Glutamatergic neuron (in vitro differentiated cells): ENCODE results near the gene JAZF1. TPM values are rescaled to one million over a fixed set of nuclear protein-coding genes. Genes with fewer than 3 reads are reported as not detected.
A peak's percentile ranks its signal among the peaks of the same experiment; 100 is the strongest.

ENCODE experiments used
- DNase-seq: peaks from one replicate; pipeline ENCODE4 v3.0.0; 2022
- H3K27ac Mint-ChIP-seq: one replicate; pipeline ENCODE4 v1.8.0; 2020; ENCODE audit warnings: mild to moderate bottlenecking, mixed read lengths, inconsistent platforms; ENCODE audit not compliant: unreplicated experiment
- H3K27me3 Mint-ChIP-seq: one replicate; pipeline ENCODE4 v1.8.0; 2020; ENCODE audit warnings: mild to moderate bottlenecking, moderate library complexity, mixed read lengths, inconsistent platforms; ENCODE audit not compliant: unreplicated experiment
- H3K36me3 Mint-ChIP-seq: one replicate; pipeline ENCODE4 v1.8.0; 2020; ENCODE audit warnings: mild to moderate bottlenecking, mixed read lengths, inconsistent platforms; ENCODE audit not compliant: unreplicated experiment
- H3K4me1 Mint-ChIP-seq: one replicate; pipeline ENCODE4 v1.8.0; 2020; ENCODE audit warnings: mild to moderate bottlenecking, low read depth, mixed read lengths, inconsistent platforms; ENCODE audit not compliant: unreplicated experiment
- H3K4me3 Mint-ChIP-seq: one replicate; pipeline ENCODE4 v1.8.0; 2020; ENCODE audit warnings: mild to moderate bottlenecking, mixed read lengths, inconsistent platforms; ENCODE audit not compliant: unreplicated experiment
- H3K9me3 Mint-ChIP-seq: one replicate; pipeline ENCODE4 v1.8.0; 2020; ENCODE audit warnings: mild to moderate bottlenecking, moderate library complexity, mixed read lengths, inconsistent platforms; ENCODE audit not compliant: unreplicated experiment
- CTCF ChIP-seq: fragments of 200-600 bp; sonication (generic); IDR thresholded peaks from one replicate; pipeline ENCODE4 v1.5.0; 2021; ENCODE audit not compliant: partially characterized antibody, unreplicated experiment
- total RNA-seq: library from RNA; stranded (reverse); fragmentation: NEBNext Ultra II Directional; extraction: Animal tissue kit (Norgen Biotek cat#: 25700); gene quantifications from one replicate; pipeline ENCODE4 v1.2.1, GENCODE V29; 2021; ENCODE audit not compliant: unreplicated experiment

Gene JAZF1
- total RNA-seq, 1 donor from 2014 or later, result 14.1 TPM

DNA sequence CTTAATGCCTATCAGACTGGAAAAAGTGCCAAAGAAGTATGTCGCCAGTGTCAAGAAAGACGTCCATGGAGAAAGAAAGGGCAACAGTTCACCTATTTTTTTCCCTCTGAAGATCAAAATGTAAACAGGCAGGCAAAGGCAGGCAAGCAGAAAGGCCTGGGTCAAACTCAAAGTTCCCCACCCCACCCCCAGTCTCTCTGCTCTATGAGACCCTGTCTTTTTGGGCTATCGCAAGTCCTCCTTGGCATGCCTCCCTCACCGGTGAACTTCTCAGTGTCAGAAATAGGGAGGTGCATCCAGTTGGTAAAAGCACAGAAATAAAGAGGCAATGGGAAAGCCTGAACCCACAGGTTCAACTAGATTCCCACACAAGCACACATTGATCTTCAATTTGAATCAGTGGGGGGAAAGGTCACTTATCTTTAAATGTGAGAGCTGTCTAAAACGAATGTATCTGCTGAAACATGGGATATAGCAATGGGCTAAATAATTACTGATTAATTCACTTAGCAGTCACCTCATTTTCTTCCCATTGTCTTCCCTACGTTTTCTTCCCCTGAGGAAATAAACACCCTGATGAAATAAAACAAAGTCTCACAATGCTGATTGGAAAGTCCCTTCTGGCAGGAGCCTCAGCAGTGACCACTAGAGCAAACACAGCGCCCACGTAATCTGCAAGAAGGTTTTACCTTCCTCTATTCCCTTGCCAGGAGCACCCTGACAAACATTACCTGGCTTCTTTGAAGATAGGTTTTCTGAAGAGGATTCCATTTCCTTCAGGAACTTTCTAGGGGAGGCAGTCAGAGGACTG is 31.1 kb downstream of the JAZF1 start:
- Mint-ChIP-seq H3K4me3 (no peak overlapping the region), H3K27me3 (peaks cover 4% of the 10 kb centered on the region), H3K4me1 (peaks cover 2% of the 10 kb centered on the region), H3K27ac (no peak overlapping the region), H3K9me3 (no peaks in the 10 kb centered on the region), H3K36me3 (no peaks in the 10 kb centered on the region)
- no peak for TF ChIP-seq CTCF
- DNase-seq, result no peak

DNA sequence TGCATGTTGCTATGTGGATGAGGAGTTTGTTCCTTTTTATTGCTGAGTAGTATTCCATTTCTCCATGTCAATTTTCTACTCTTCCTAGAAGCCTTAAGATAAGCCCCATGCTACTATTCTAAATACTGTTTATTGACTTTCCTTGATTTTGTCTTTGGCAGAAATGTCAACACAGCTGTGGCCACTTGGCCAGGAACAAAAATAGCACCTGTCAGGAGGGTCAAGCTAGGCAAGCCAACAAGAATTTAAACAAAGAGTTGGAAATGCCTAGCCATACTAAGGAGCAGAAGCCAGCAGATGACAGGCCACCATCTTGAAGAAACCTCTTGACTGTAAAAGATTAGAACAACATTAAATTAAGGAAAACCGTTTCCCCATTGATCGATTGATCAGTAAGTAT is 34.7 kb downstream of the JAZF1 start:
- DNase-seq, result no peak
- Mint-ChIP-seq H3K27me3 (no peaks in the 10 kb centered on the region), H3K9me3 (no peaks in the 10 kb centered on the region), H3K4me1 (peaks cover 7% of the 10 kb centered on the region), H3K27ac (no peak overlapping the region), H3K4me3 (no peak overlapping the region), H3K36me3 (no peaks in the 10 kb centered on the region)
- no peak for TF ChIP-seq CTCF

DNA sequence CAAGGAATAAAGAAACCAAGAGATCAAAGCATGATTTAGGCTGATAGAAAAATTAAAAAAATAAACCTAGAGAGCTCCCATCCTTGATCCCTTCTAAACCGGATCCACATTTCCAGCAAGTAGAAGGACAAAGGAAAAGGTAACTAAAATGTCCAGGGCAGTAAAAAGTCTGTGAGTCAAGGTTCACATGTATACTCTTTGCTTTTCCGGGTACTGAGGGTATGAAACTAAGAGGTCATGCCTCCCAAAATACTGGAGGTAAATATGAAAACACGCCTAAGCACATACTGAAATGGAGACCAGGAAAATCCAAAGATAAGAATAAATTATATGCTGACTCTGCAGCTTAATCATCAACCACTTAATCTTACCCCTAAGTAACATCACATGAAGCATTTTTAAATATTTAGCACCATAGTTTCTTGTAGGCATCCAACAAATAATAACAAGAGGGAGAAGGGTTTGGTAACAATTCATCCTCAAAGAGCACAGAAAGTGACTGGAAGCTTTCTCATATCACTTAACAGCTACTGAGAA is 35.4 kb downstream of the JAZF1 start:
- H3K4me1 Mint-ChIP-seq, result peaks cover 7% of the 10 kb centered on the region
- H3K4me3 Mint-ChIP-seq, result no peak overlapping the region
- H3K9me3 Mint-ChIP-seq, result no peaks in the 10 kb centered on the region
- no peaks in the 10 kb centered on the region for H3K27me3 Mint-ChIP-seq
- no peak overlapping the region for H3K27ac Mint-ChIP-seq
- no peaks in the 10 kb centered on the region for H3K36me3 Mint-ChIP-seq
- no peak for TF ChIP-seq CTCF
- no peak for DNase-seq

DNA sequence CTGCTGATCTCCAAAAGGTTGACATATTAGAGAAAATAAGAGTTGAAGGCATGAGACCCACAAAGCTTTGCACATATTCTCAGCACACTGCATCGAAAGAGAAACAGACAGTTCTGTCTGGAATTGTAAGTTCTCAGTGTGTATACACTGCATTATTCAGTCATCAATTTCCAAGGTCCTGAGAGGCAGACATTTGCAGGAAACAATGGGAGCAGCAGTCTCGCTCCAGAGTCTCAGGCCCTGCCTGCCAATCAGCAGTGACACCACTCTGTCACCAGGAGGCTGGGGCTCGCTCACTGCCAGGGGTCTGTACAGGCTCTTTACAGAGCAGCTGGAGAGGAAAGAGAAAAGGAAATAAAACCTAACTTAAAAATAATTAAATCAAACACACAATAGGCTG is 36.3 kb downstream of the JAZF1 start:
- DNase-seq, result peak; percentile 80
- Mint-ChIP-seq H3K36me3 (no peaks in the 10 kb centered on the region), H3K27ac (no peak overlapping the region), H3K4me1 (peaks cover 7% of the 10 kb centered on the region), H3K9me3 (no peaks in the 10 kb centered on the region), H3K27me3 (no peaks in the 10 kb centered on the region), H3K4me3 (no peak overlapping the region)
- peak; percentile 69 for TF ChIP-seq CTCF

- TF ChIP-seq CTCF, result no peak
- DNase-seq, result no peak
- Mint-ChIP-seq H3K36me3 (no peaks in the 10 kb centered on the region), H3K4me3 (no peak overlapping the region), H3K27ac (no peak overlapping the region), H3K9me3 (no peaks in the 10 kb centered on the region), H3K27me3 (no peaks in the 10 kb centered on the region), H3K4me1 (peaks cover 7% of the 10 kb centered on the region)
Measured at GRCh38 chr7:28142650-28143049, 37.9 kb downstream of the JAZF1 start.
